Embryonic facial prominence (tissue), 1 donor: ENCODE data around the gene HEPHL1.

Experiments used
- DNase-seq: peaks from one replicate; pipeline ENCODE4 v3.0.0-alpha.2; 2016; ENCODE audit errors: extremely low spot score

Gene HEPHL1

DNA sequence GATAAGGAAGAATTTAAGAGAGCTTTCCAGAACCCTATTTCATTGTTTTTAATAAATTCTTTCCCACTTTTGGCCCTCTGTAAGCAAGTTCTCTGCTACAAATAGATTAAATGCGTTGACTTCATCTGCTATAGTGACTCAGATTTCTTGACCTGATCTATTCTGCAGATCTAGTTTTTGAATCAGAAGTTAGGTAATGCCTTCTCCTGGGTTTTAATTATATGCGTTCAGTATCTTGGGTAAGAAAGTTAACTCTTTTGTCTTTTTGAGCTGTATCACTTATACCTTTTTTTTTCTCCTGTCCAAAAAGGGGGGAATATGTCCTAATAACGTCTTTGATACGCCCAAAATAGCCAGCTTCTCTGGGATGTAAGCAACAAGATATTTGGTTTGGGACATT, 2.4 kb upstream of the HEPHL1 start:
- DNase-seq, result no peak

GRCh38 chr11:94023856-94024255, 2.7 kb downstream of the HEPHL1 start:
- no peak for DNase-seq

GRCh38 chr11:94024547-94024946, 3.4 kb downstream of the HEPHL1 start:
- no peak for DNase-seq

DNA sequence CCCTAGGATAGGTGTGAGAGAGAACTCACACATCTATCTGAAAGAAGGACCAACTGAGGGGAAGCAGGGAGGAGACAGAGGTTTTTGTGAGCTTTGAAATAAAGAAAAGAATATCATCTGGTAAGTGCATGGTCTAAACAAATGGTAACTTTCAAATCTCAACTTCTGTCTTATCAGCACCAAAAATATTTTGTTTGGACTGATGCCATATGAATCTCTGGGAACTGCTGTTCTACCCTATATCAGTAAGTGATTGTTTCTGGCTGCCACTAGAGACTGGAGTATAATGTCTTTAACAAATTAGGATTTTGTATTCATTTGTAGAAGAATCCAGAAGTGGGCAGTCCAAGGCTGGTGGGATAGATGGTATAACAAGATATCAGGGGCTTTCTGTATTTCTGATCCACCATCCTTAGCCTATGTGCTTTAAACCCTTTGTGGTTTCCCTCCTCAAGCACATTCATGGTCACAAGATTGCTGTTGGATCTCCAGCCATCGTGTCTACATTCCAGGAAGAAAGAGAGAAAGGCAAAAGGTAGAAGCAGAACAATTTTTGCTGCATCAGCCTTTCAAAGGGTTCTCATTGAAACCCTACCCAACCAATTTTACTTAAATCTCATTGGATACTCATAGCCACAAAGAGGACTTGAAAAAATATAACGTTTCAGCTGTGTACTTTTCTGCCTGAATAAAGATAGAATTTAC, 4.7 kb downstream of the HEPHL1 start:
- DNase-seq, result no peak

GRCh38 chr11:94027210-94027609, 6.1 kb downstream of the HEPHL1 start:
- DNase-seq, result no peak

- DNase-seq, result no peak
These were observed 7.3 kb downstream of the HEPHL1 start for GRCh38 chr11:94028436-94028835.

GRCh38 chr11:94030059-94030458, 8.9 kb downstream of the HEPHL1 start:
- DNase-seq, result no peak

GRCh38 chr11:94031625-94032024, 10.5 kb downstream of the HEPHL1 start:
- DNase-seq, result no peak

- no peak for DNase-seq
These were observed 10.9 kb downstream of the HEPHL1 start for GRCh38 chr11:94032066-94032465.

GRCh38 chr11:94032725-94033124, 11.6 kb downstream of the HEPHL1 start:
- DNase-seq, result no peak

GRCh38 chr11:94034207-94034606, 13.1 kb downstream of the HEPHL1 start:
- DNase-seq, result no peak

- no peak for DNase-seq
These were observed 14.9 kb downstream of the HEPHL1 start for GRCh38 chr11:94036096-94036495.

- no peak for DNase-seq
These were observed 22.1 kb downstream of the HEPHL1 start for GRCh38 chr11:94043241-94043640.

DNA sequence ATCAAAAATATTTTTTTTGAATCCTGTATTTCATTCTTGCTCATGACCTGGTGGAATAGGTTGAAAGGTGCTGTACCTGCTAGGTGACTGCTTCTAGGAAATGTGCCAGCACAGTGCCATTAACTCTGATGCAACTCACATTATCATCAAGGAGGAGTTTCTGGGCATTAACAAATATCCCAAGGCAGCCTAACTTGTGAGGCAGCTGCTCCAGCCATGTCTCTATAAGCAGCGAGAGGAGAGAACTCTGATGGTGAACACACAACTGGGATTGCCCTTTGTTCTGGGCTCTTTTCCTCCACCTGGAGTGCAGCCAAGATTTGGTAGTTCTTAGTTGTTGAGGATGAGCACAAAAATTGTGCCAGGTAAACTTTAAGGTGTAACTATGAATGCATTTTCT, 25.6 kb downstream of the HEPHL1 start:
- DNase-seq, result no peak

GRCh38 chr11:94048032-94048709, 27.0 kb downstream of the HEPHL1 start:
- no peak for DNase-seq

DNA sequence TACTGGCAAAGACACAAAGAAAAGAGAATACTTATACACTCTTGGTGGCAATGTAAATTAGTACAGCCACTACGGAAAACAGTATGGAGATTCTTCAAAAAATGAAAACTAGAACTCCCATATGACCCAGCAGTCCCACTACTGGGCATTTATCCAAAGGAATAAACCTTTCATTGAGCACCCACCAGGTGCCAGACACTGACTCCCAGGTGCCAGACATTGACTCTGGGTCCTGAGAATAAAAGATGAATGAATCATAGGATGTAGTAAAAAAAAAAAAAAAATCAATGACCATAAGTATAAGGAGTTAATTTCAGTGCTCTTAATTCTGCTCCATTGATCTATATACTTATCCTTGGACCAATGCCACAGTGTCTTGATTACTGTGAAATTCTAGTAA, 28.2 kb downstream of the HEPHL1 start:
- no peak for DNase-seq

- DNase-seq, result no peak
These were observed 37.5 kb downstream of the HEPHL1 start for GRCh38 chr11:94058630-94059029.

DNA sequence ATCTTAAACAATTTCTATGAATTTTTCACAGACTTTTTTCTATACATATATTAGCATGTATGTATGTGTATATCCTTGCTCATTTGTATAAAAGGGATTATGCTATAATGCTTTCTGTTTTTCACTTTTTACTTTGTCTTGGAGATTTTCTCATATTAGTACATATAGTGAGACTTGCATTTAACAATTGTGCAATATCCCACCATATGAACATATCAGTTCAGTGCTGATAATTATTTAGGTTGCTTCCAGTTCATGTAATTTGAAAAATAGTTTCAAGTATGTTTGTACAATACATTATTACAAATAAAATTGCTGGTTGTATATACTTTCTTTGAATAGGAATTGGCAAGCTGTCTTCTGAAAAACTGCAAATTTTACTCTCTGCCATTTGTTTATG, 37.9 kb downstream of the HEPHL1 start:
- DNase-seq, result no peak

GRCh38 chr11:94060401-94060800, 39.2 kb downstream of the HEPHL1 start:
- DNase-seq, result no peak

DNA sequence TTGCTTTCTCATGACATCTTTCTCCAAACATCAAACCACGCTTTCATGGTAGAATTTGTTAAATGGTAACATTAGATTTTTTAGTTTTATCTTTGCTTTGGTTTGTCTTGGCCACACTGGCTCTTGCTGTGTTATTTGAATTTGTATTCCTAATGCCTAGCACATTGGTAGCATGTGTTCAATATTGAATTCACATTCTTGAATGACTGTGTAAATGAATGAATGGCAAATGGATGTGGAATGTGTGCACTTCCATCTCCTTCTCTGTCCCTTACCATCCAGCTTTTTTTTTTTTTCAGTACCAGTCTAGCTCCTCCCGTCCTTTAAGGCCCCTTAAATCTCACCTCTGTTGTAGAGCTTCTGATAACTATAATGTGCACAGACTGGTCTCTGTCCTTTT, 41.2 kb downstream of the HEPHL1 start:
- no peak for DNase-seq

DNA sequence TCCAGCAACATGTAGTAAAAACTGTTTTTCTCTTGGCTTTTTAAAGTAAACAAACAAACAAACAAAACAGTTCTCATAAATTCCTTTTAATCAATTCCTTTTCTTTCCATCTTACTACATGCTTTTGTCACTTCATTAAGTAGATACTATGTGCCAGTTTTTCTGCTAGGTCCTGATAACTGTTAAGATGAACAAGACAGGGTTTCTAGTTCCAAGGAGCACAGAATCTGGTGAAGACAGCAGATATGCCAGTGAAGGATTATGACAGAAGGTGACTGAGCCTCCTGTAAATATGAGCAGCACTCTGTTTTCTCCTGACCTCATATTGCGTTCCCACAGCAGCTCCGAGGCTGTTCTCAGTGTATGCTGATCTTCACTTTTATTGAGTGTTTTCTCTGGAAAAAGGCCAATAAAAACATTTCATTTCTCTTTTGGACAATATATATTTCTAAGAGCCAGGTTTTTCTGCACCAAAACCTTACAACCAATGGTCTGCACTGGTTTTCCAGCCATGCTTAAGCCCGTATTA, 45.8 kb downstream of the HEPHL1 start:
- no peak for DNase-seq

- no peak for DNase-seq
These were observed 47.6 kb downstream of the HEPHL1 start for GRCh38 chr11:94068764-94069163.

GRCh38 chr11:94077552-94078293, 56.6 kb downstream of the HEPHL1 start:
- DNase-seq, result no peak
